Left ventricle myocardium inferior (tissue), 1 donor: Measurements from ENCODE around the gene PLEKHA6. TPM values are rescaled to one million over a fixed set of nuclear protein-coding genes. Genes with fewer than 3 reads are reported as not detected.

ENCODE experiments used
- DNase-seq: peaks from one replicate; pipeline ENCODE4 v3.0.0-alpha.2; 2020
- H3K27ac ChIP-seq: fragments of 200-600 bp; replicated peaks from 2 replicates; pipeline ENCODE4 v1.8.0; 2021
- H3K27me3 ChIP-seq: fragments of 200-600 bp; 2 replicates; pipeline ENCODE4 v1.8.0; 2021; ENCODE audit warnings: low read depth
- H3K36me3 ChIP-seq: fragments of 200-600 bp; 2 replicates; pipeline ENCODE4 v1.8.0; 2021
- H3K4me1 ChIP-seq: fragments of 200-600 bp; 2 replicates; pipeline ENCODE4 v1.8.0; 2021
- H3K4me3 ChIP-seq: fragments of 200-600 bp; 2 replicates; pipeline ENCODE4 v1.8.0; 2021; ENCODE audit warnings: mild to moderate bottlenecking, moderate library complexity
- H3K9me3 ChIP-seq: fragments of 200-600 bp; replicated peaks from 2 replicates; pipeline ENCODE4 v1.8.0; 2021
- CTCF ChIP-seq: fragments of 200-600 bp; IDR thresholded peaks from 2 replicates; pipeline ENCODE4 v1.8.0; 2021; ENCODE audit warnings: antibody characterized with exemption, mild to moderate bottlenecking, borderline replicate concordance
- intact Hi-C: fragments of 100-400 bp; cut with micrococcal nuclease; formaldehyde crosslinking; loops from one replicate; pipeline ENCODE4 v1.11.0; 2022
- total RNA-seq: library from RNA; stranded (reverse); fragmentation: NEBNext Ultra II Directional; extraction: Animal tissue kit (Norgen Biotek cat#: 25700); gene quantifications from one replicate; pipeline ENCODE4 v1.2.1, GENCODE V29; 2021
- donor health status: DM: no; HTN: yes; CAD: no; lungs with severe emphysema.

The PLEKHA6 gene
- total RNA-seq, 1 donor from 2014 or later = 28.8 TPM

GRCh38 chr1:204213668-204214662 lies 145.8 kb downstream of the PLEKHA6 start, which contains the start of gene GOLT1A:
TSS of gene GOLT1A (minus strand) at chr1:204213988. CDS start at chr1:204213906, 82 bp downstream.
- H3K27me3 ChIP-seq = peaks cover 20% of the 10 kb centered on the region
- peak within 1 kb of the TSS; percentile 51 for H3K4me3 ChIP-seq
- H3K9me3 ChIP-seq = no peaks in the 10 kb centered on the region
- intact Hi-C loops = no loop called here
- peak; percentile 79 for TF ChIP-seq CTCF
- H3K27ac ChIP-seq = no peak within 1 kb of the TSS
- H3K4me1 ChIP-seq = peaks cover 10% of the 10 kb centered on the region
- peak; percentile 36 for DNase-seq
- no peaks in the 10 kb centered on the region for H3K36me3 ChIP-seq

- DNase-seq = no peak
- Histone ChIP-seq H3K9me3 (no peaks in the 10 kb centered on the region), H3K36me3 (no peaks in the 10 kb centered on the region), H3K4me1 (peaks cover 10% of the 10 kb centered on the region), H3K4me3 (no peak overlapping the region), H3K27me3 (peaks cover 23% of the 10 kb centered on the region), H3K27ac (no peak overlapping the region)
- no peak for TF ChIP-seq CTCF
- intact Hi-C loops = no loop called here
Observed at GRCh38 chr1:204212715-204213114, 147.0 kb downstream of the PLEKHA6 start.

GRCh38 chr1:204211046-204211445 lies 148.7 kb downstream of the PLEKHA6 start:
- Histone ChIP-seq H3K27me3 (peaks cover 29% of the 10 kb centered on the region), H3K36me3 (no peaks in the 10 kb centered on the region), H3K4me1 (peaks cover 14% of the 10 kb centered on the region), H3K9me3 (no peaks in the 10 kb centered on the region), H3K27ac (no peak overlapping the region), H3K4me3 (no peak overlapping the region)
- no peak for TF ChIP-seq CTCF
- intact Hi-C loops = no loop called here
- no peak for DNase-seq

- intact Hi-C loops = loop anchor here (2.0 to 5.0 kb wide), 2 partner anchors 44 to 155 kb away; no protein-coding TSS in a partner anchor
- peak; percentile 55 for DNase-seq
- H3K27me3 ChIP-seq = peaks cover 45% of the 10 kb centered on the region
Observed at GRCh38 chr1:204207136-204207616, 152.6 kb downstream of the PLEKHA6 start.

More at GRCh38 chr1:204207136-204207616, 152.6 kb downstream of the PLEKHA6 start:
- TF ChIP-seq CTCF = peak; percentile 95
- Histone ChIP-seq H3K9me3 (no peaks in the 10 kb centered on the region), H3K27ac (no peak overlapping the region), H3K36me3 (no peaks in the 10 kb centered on the region), H3K4me3 (no peak overlapping the region), H3K4me1 (peaks cover 4% of the 10 kb centered on the region)
